GF-D8 (cell line): ENCODE data around the gene PLA2G2F.
A peak's percentile ranks its signal among the peaks of the same experiment; 100 is the strongest.

Experiments
- DNase-seq: peaks from one replicate; lab custom pipeline; 2025; lab: John Stamatoyannopoulos, UW

PLA2G2F gene

DNA sequence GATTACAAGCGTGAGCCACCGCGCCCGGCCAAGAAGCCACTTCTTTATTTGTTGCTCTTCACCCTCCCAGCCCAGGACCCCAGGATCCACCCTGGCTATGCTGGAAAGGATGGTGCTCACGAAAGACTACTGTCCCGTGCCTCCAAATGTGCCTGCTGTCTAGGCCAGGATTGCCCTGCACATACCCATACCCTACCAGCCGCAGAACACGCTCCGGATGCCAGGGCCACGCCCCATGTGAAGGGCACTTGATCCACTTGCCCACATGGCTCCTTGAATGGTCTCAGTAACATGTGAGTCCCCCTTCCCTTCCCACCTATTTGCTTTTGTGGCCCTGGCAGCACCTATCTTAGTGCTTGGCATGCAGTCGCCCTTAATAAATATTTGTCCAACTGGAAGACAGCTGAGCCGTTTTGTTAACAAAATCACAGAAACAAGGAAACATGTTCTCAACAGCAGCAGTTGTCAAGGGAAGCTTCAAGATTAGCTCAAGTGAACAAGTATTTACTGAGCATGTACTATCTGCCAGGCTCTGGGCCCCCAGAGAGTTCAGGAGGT lies 33.0 kb downstream of the PLA2G2F start:
- no peak for DNase-seq

- no peak for DNase-seq
These were observed 36.0 kb downstream of the PLA2G2F start for GRCh38 chr1:20174937-20175666.

GRCh38 chr1:20178634-20179370 lies 39.7 kb downstream of the PLA2G2F start:
- no peak for DNase-seq

GRCh38 chr1:20179371-20180128 lies 40.4 kb downstream of the PLA2G2F start:
- no peak for DNase-seq

GRCh38 chr1:20180129-20180843 lies 41.2 kb downstream of the PLA2G2F start:
- no peak for DNase-seq

GRCh38 chr1:20180844-20181207 lies 41.7 kb downstream of the PLA2G2F start:
- DNase-seq: no peak

DNA sequence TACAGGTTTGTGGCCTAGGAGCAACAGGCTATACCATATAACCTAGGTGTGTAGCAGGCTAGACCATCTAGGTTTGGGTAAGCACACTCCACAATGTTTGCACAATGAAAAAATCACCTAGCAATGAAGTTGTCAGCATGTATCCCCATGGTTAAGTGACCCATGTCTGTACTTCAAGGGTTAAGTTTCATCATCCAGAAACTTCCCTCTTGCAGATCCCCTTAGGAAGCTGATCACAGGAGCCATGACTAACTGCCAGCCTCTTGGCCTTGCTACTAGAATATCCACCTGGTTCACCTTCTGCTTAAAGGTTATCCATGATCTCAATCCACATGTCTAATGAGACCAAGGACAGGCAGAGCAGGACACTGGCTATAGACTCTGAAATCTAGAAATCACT lies 43.3 kb downstream of the PLA2G2F start:
- no peak for DNase-seq

- no peak for DNase-seq
These were observed 43.9 kb downstream of the PLA2G2F start for GRCh38 chr1:20183035-20183434.

DNA sequence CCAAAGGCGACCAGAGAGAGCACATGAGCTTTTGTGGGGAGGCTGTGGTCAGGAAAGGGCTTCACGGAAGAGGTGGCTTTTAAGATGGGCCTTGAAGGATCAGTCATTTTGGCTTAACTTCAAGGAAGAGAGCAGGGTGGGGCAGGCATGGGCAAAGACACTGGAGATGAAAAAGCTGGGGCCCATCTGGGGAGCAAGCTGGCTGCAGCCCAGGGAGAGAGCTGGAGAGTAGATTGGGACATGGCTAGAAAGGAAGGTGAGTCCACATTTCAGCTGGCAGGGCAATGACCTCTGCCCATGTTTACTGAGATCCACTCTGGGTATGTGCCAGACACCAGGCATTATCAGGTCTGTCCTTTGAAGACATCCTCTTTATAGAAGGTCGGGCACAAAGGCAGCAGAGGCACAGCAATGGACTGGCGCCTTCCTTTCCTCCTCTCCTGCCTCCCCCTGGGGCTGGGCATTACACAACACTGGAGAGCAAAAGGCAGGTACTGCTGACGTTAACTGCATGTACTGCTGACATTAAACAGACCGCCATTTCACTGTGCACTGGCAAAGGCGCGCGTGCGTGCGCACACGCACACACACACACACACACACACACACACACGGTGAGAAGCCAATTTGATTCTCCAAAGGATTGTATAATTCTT lies 44.6 kb downstream of the PLA2G2F start:
- DNase-seq: no peak

DNA sequence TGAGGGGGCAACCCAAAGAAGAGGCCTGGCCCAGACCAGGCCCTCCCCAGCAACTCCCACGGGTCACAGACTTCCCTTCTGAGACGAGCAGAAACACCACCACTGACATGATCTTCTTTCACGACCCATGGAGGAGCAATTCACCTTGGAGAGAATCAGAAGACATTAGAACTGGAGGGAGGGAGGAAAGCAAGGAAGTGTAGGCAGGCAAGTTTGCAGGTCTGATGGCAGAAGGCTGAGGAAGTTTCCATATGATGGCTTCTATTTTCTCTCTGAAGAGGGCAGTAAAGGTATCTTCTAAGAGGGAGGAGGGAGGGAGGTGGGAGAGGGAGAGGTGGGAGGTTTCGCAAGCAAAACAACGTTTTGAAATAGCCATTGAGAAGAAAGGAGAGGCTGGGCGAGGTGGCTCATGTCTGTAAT lies 45.4 kb downstream of the PLA2G2F start:
- DNase-seq: peak; percentile 15

- DNase-seq: peak; percentile 3
These were observed 46.1 kb downstream of the PLA2G2F start for GRCh38 chr1:20184997-20185833.

DNA sequence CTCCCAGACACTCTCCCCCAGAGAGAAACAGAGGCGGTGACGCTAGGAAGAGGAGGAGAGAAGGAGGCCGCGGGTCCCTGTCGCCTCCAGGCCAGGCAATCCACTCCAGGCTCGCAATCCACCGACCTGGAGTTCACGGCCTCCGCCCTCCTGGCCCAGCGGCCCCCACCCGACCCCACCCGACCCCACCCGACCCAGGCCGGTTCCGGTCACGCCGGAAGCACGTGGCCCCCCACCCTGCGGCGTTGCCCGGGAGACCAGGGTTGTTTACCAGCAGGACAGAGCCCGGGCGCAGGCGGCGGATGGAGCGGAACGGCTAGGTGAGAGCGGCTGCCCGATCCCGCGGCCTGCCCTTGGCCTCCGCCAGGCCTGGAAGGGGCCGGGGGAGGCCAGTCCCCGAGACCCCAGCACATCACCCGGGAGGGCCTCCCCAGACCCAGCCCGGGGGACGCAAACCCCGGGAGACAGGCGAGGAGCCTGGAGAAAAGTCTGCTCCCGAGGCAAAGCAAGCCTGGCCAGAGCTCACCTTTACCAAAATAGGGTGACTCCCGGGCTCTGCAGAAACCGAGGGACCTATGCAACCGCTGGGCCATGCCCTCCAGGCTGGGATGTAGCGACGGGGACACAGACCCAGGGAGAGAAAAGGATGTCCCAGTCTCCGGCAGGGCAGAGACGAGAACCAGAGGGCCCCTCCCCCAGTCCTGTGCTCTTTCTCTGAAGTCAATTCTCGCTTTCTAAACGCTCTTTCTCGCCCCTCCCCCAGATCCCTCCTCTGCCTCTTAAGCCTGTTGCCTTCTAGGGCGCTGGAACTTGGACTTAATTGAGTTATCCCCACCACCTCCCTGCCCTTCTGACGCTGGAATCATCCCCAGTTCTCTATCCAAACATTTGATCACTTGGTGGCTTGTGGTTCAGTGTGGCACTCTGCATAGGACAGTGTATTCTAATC lies 47.0 kb downstream of the PLA2G2F start, which contains the start of the genes PLA2G2C and UBXN10:
Gene PLA2G2C (minus strand): TSS at position 685 of the 949 bp plus-strand sequence. CDS start 9,155 bp downstream, outside the sequence.
Gene UBXN10 (plus strand): TSS at position 263 of the 949 bp plus-strand sequence. CDS start 4,466 bp downstream, outside the sequence.
- DNase-seq: no peak

DNA sequence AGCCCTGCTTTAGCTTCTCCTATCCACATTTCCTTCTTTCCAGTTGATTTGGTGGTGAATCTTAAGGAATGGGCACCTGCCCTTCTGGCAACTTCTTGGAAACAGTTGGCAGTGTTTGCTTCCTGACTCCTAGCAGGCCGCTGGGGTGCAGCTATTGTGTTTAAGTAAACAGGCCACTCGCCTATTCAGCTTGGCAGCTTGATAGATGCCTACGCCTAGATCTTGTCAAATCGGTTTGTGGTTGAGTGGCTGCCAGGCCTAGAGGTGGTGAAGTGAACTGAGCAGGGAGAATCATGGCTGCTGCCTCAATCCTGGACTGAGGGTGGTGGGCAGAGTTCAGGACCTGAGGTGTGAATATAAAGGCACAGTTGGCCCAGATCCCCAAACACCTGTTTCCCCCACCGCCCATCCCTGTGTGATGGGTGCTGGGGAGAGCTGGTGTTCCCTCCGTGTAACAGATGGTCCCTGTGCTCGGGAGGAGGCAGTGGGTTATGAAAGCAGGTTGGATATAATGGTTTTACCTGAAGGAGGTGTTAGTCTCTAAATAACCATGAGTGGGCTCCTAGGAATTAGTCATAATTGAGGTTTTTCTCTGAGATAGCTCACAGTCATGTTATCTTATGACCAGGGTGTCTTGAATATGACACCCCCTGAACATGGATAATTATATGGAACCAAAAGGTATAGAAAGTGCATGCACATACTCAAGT lies 48.1 kb downstream of the PLA2G2F start:
- no peak for DNase-seq

- DNase-seq: no peak
These were observed 48.8 kb downstream of the PLA2G2F start for GRCh38 chr1:20187813-20188454.

DNA sequence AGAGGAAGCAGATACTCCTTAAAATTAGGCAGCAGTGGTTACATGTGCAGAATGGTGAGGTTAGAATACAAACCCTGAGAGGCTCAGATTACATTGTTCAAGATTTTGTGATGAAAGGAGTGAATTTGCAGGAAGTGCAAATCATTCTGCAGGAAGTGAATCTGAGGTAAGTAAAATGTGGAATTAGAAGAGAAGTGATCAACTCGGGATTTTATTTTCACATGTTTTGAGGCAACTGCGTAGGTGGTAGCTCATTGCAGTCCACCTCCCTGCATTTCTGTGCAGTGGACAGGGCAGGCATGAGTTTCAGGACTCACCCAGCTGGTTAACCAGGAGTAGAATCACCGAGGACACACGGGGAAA lies 49.3 kb downstream of the PLA2G2F start:
- no peak for DNase-seq

- DNase-seq: no peak
These were observed 50.5 kb downstream of the PLA2G2F start for GRCh38 chr1:20189664-20190063.

DNA sequence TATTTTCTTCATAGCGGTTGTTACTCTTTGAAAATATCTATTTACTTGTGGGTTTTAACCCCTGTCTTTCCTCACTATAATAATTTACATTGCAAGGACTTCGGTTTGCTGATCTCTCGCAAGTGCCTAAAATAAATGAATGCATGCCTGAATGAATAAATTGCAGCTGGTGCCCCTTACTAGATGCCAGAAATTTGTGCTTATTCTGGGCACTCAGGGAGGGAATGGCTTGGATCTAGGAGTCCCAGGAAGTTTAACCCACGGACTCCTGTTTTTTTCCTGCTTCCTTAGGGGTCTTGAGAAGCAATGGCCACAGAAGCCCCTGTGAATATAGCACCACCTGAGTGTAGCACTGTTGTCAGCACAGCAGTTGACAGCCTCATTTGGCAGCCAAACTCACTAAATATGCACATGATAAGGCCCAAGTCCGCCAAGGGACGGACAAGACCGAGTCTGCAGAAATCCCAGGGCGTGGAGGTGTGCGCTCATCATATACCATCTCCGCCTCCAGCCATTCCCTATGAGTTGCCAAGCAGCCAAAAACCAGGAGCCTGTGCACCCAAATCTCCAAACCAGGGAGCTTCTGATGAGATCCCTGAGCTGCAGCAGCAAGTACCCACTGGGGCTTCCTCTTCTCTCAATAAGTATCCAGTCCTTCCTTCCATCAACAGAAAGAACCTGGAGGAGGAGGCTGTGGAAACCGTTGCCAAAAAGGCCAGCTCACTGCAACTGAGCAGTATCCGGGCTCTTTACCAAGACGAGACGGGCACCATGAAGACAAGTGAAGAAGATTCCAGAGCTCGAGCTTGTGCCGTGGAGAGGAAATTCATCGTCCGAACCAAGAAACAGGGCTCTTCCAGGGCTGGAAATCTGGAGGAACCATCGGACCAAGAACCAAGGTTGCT lies 51.4 kb downstream of the PLA2G2F start:
- DNase-seq: no peak
